ENCODE data around the gene CTXN1.

The CTXN1 gene

GRCh38 chr19:7943444-7944176 is 17.7 kb upstream of the CTXN1 start, which contains the start of gene TIMM44:
Gene TIMM44, minus strand, starts transcription at chr19:7943666. Its CDS starts 15 bp downstream, at chr19:7943651.
- no peaks in the 10 kb centered on the region for H3K27me3 ChIP-seq (ENCODE audit: insufficient read depth, low read depth)
- peaks cover 38% of the 10 kb centered on the region for H3K79me2 ChIP-seq (ENCODE audit: insufficient read depth, low read depth)
- TF ChIP-seq CTCF (conservative IDR thresholded peaks at IDR 0.05; ENCODE audit: low read depth, low read length), result no peak
- H2AFZ ChIP-seq (ENCODE audit: low read depth), result peak within 1 kb of the TSS; percentile 77
- no peaks in the 10 kb centered on the region for H3K36me3 ChIP-seq (ENCODE audit: insufficient read depth)
- H4K20me1 ChIP-seq (ENCODE audit: insufficient read depth), result no peaks in the 10 kb centered on the region
- peak within 1 kb of the TSS; percentile 94 for H3K27ac ChIP-seq
- peaks cover 15% of the 10 kb centered on the region for H3K4me1 ChIP-seq (ENCODE audit: low read depth, poor library complexity, severe bottlenecking)
- peak within 1 kb of the TSS; percentile 99 for H3K9ac ChIP-seq
- H3K4me3 ChIP-seq (IDR thresholded peaks at IDR 0.05; ENCODE audit: insufficient read depth, low read depth, low read length), result no peak within 1 kb of the TSS
- H3K4me2 ChIP-seq, result peak within 1 kb of the TSS; percentile 80

GRCh38 chr19:7942981-7943443 is 17.1 kb upstream of the CTXN1 start:
- Histone ChIP-seq H3K36me3 (ENCODE audit: insufficient read depth) (no peaks in the 10 kb centered on the region), H3K4me1 (ENCODE audit: low read depth, poor library complexity, severe bottlenecking) (peaks cover 15% of the 10 kb centered on the region), H3K79me2 (ENCODE audit: insufficient read depth, low read depth) (peaks cover 41% of the 10 kb centered on the region), H2AFZ (ENCODE audit: low read depth) (peak overlapping the region; percentile 57), H3K4me2 (peak overlapping the region; percentile 76), H3K4me3 (IDR thresholded peaks at IDR 0.05; ENCODE audit: insufficient read depth, low read depth, low read length) (no peak overlapping the region), H3K9ac (peak overlapping the region; percentile 99), H3K27me3 (ENCODE audit: insufficient read depth, low read depth) (no peaks in the 10 kb centered on the region), H4K20me1 (ENCODE audit: insufficient read depth) (no peaks in the 10 kb centered on the region), H3K27ac (peak overlapping the region; percentile 90)
- TF ChIP-seq CTCF (conservative IDR thresholded peaks at IDR 0.05; ENCODE audit: low read depth, low read length), result no peak

- Histone ChIP-seq H3K4me1 (ENCODE audit: low read depth, poor library complexity, severe bottlenecking) (peaks cover 15% of the 10 kb centered on the region), H3K4me2 (peak overlapping the region; percentile 76), H2AFZ (ENCODE audit: low read depth) (no peak overlapping the region), H3K4me3 (IDR thresholded peaks at IDR 0.05; ENCODE audit: insufficient read depth, low read depth, low read length) (no peak overlapping the region), H3K27me3 (ENCODE audit: insufficient read depth, low read depth) (no peaks in the 10 kb centered on the region), H3K27ac (no peak overlapping the region), H3K9ac (no peak overlapping the region; the same call in 1 of the 2 replicates), H4K20me1 (ENCODE audit: insufficient read depth) (no peaks in the 10 kb centered on the region), H3K36me3 (ENCODE audit: insufficient read depth) (no peaks in the 10 kb centered on the region), H3K79me2 (ENCODE audit: insufficient read depth, low read depth) (peaks cover 43% of the 10 kb centered on the region)
- no peak for TF ChIP-seq CTCF (conservative IDR thresholded peaks at IDR 0.05; ENCODE audit: low read depth, low read length)
Observed at GRCh38 chr19:7941895-7942596, 16.1 kb upstream of the CTXN1 start.

GRCh38 chr19:7940841-7941240 is 14.9 kb upstream of the CTXN1 start:
- no peak overlapping the region for H3K9ac ChIP-seq
- no peaks in the 10 kb centered on the region for H4K20me1 ChIP-seq (ENCODE audit: insufficient read depth)
- H3K36me3 ChIP-seq (ENCODE audit: insufficient read depth), result no peaks in the 10 kb centered on the region; the same call in 1 of the 2 replicates

More at GRCh38 chr19:7940841-7941240, 14.9 kb upstream of the CTXN1 start:
- TF ChIP-seq CTCF (conservative IDR thresholded peaks at IDR 0.05; ENCODE audit: low read depth, low read length), result no peak
- Histone ChIP-seq H3K4me2 (no peak overlapping the region), H3K27ac (no peak overlapping the region), H2AFZ (ENCODE audit: low read depth) (no peak overlapping the region), H3K4me1 (ENCODE audit: low read depth, poor library complexity, severe bottlenecking) (peaks cover 15% of the 10 kb centered on the region), H3K79me2 (ENCODE audit: insufficient read depth, low read depth) (peaks cover 43% of the 10 kb centered on the region), H3K27me3 (ENCODE audit: insufficient read depth, low read depth) (no peaks in the 10 kb centered on the region), H3K4me3 (IDR thresholded peaks at IDR 0.05; ENCODE audit: insufficient read depth, low read depth, low read length) (no peak overlapping the region)
